ENCODE data around the gene TET2.

The TET2 gene

GRCh38 chr4:105140684-105141490 is 5.8 kb upstream of the TET2 start:
- DNase-seq (peak; percentile 31), ATAC-seq (peak; percentile 45)

- peak; percentile 2 for ATAC-seq
- no peak for DNase-seq
Observed at GRCh38 chr4:105145156-105145902, 1.3 kb upstream of the TET2 start.

GRCh38 chr4:105145903-105146275 is 787 bp upstream of the TET2 start:
- ATAC-seq (peak; percentile 11), DNase-seq (peak; percentile 47)

- no peak for DNase-seq
- ATAC-seq = no peak
Observed at GRCh38 chr4:105147016-105147552, 408 bp downstream of the TET2 start.

GRCh38 chr4:105147553-105148161 is 981 bp downstream of the TET2 start:
- no peak for ATAC-seq
- DNase-seq = peak; percentile 27

GRCh38 chr4:105148356-105148755 is 1.7 kb downstream of the TET2 start:
- ATAC-seq (no peak), DNase-seq (no peak)

- ATAC-seq = no peak
- no peak for DNase-seq
Observed at GRCh38 chr4:105148776-105149175, 2.1 kb downstream of the TET2 start.

GRCh38 chr4:105149771-105150170 is 3.1 kb downstream of the TET2 start:
- no peak for DNase-seq
- no peak for ATAC-seq

- ATAC-seq (no peak), DNase-seq (no peak)
Observed at GRCh38 chr4:105150503-105150902, 3.8 kb downstream of the TET2 start.

- no peak for ATAC-seq
- DNase-seq = no peak
Observed at GRCh38 chr4:105153749-105154148, 7.1 kb downstream of the TET2 start.

GRCh38 chr4:105154576-105154975 is 7.9 kb downstream of the TET2 start:
- DNase-seq (no peak), ATAC-seq (no peak)

GRCh38 chr4:105155426-105155825 is 8.8 kb downstream of the TET2 start:
- DNase-seq (no peak), ATAC-seq (no peak)

GRCh38 chr4:105158837-105159236 is 12.2 kb downstream of the TET2 start:
- ATAC-seq (no peak), DNase-seq (no peak)

GRCh38 chr4:105162123-105162796 is 15.6 kb downstream of the TET2 start:
- ATAC-seq (no peak), DNase-seq (no peak)

GRCh38 chr4:105164548-105164947 is 17.9 kb downstream of the TET2 start:
- no peak for DNase-seq
- ATAC-seq = no peak

GRCh38 chr4:105166066-105166465 is 19.4 kb downstream of the TET2 start:
- no peak for ATAC-seq
- DNase-seq = no peak

- no peak for DNase-seq
Observed at GRCh38 chr4:105170711-105171110, 24.0 kb downstream of the TET2 start.

GRCh38 chr4:105171912-105172311 is 25.2 kb downstream of the TET2 start:
- DNase-seq = no peak
- ATAC-seq = no peak

More at GRCh38 chr4:105170711-105171110, 24.0 kb downstream of the TET2 start:
- no peak for ATAC-seq

- DNase-seq = no peak
- ATAC-seq = no peak
Observed at GRCh38 chr4:105174098-105174497, 27.4 kb downstream of the TET2 start.

GRCh38 chr4:105179539-105180401 is 33.1 kb downstream of the TET2 start:
- DNase-seq (no peak), ATAC-seq (no peak)

GRCh38 chr4:105181259-105181658 is 34.6 kb downstream of the TET2 start:
- DNase-seq (no peak), ATAC-seq (no peak)
